Left forelimb (tissue), 1 donor: ENCODE measurements around the gene SUMO2.
"Not testable (repeated sequence)": the region's sequence is repeated elsewhere in the genome, so short reads cannot be mapped to it uniquely, and the experiment has no call there.

Experiments
- DNase-seq: peaks from one replicate; pipeline ENCODE4 v3.0.0-alpha.2; 2018; ENCODE audit warnings: low spot score

The SUMO2 gene

GRCh38 chr17:75181608-75182318 is 996 bp downstream of the SUMO2 start:
- DNase-seq = no peak

- DNase-seq = no peak
Measured at GRCh38 chr17:75181110-75181509, 1.6 kb downstream of the SUMO2 start.

DNA sequence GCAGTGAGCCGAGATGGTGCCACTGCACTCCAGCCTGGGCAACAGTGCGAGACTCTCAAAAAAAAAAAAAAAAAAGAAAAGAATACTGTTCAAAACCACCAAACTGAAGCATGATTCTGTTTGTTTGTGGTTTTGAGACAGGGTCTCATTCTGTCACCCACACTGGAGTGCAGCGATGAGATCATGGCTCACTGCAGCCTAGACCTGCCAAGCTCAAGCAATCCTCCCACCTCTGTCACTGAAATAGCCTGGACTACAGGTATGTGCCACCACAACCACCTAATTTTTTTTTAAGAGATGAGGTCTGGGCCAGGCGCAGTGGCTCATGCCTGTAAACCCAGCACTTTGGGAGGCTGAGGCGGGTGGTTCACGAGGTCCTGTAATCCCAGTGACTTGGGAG is 4.3 kb downstream of the SUMO2 start:
- no peak for DNase-seq

- DNase-seq = no peak
Measured at GRCh38 chr17:75176625-75177024, 6.1 kb downstream of the SUMO2 start.

GRCh38 chr17:75174996-75175395 is 7.8 kb downstream of the SUMO2 start:
- DNase-seq = no peak

GRCh38 chr17:75173526-75173925 is 9.2 kb downstream of the SUMO2 start:
- no peak for DNase-seq

DNA sequence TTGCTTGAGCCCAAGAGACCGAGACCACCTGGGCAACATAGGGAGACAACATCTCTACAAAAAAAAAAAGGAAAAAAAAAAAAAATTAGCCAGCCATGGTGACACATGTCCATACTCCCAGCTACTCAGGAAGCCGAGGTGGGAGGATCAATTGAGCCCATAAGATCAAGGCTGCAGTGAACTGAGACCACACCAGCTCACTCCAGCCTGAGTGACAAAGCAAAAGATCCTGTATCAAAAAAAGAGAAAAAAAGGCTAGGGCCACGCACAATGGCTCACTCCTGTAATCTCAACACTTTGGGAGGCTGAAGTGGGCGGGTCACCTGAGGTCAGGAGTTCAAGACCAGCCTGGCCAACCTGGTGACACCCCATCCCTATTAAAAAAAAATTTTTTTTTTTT is 13.8 kb downstream of the SUMO2 start:
- DNase-seq = no peak

DNA sequence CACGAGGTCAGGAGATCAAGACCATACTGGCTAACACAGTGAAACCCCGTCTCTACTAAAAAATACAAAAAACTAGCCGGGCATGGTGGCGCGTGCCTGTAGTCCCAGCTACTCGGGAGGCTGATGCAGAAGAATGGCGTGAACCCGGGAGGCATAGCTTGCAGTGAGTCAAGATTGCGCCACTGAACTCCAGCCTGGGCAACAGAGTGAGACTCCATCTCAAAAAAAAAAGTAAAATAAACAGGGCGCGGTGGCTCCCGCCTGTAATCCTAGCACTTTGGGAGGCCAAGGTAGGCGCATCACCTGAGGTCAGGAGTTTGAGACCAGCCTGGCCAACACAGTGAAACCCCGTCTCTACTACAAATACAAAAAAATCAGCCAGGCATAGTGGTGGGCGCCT is 18.2 kb downstream of the SUMO2 start:
- DNase-seq = not testable (repeated sequence)

- no peak for DNase-seq
Measured at GRCh38 chr17:75163074-75163473, 19.7 kb downstream of the SUMO2 start.

DNA sequence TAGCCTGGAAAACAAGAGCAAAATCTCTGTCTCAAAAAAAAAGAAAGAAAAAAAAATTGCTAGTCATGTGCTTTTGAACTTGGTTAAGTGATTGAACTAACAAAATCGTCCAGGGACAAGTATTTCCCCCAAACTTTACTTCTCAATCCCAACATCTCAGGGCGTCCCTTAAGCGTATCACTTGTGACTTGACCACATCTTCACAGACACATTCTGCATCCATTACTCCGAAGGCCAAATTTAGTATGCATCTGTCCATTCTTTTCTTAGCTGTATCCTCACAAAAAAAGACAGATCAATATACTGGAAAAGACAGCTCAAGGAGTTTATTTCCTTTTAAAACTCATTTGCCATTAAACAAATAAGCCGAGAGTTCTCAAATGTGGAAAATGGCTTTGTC is 22.5 kb downstream of the SUMO2 start:
- no peak for DNase-seq

DNA sequence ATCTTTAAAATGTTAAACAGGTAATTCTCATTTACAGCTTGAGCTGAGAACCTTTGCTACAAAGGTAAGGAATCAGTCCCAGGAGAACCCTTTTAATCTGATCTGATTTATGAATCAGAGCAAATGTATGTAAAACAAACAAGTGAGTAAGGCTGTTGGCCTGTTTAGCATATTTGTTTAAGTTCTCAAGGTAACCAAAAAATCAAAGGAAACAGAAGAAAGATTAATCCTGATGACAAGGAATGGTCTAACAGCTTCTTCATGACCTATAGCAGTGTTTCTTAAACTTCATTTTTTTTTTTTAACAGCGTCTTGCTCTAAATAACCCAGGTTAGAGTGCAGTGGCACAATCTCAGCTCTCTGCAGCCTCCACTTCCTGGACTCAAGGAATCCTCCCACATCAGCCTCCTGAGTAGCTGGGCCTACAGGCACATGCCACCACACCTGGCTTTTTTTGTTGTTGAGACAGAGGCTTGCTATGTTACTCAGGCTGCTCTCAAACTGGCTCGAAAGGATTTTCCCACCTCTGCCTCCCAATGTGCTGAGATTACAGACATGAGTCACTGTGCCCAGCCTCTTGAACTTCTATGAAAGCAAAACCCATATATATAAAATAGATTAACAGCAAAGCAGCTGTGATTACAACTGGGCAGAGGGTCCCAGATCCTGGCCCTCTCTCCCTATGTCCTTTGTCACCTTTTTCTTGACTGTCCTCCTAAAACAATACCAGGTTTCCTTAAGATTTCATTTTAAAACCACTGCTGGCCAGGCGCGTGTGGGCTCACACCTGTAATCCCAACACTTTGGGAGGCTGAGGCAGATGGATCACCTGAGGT is 23.3 kb downstream of the SUMO2 start:
- no peak for DNase-seq

DNA sequence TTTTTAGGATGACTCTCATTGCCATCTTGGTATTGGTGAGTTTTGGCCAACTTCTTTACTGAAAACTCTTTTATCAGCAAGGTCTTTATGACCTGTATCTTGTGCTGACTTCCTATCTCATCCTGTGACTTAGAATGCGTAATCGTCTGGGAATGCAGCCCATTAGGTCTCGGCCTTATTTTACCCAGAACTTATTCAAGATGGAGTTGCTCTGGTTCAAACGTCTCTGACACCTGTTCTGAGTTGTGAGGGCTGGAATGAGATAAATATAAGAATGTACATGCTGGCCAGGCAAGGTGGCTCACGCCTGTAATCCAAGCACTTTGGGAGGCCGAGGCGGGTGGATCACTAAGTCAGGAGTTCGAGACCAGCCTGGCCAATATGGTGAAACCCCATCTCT is 24.3 kb downstream of the SUMO2 start:
- not testable (repeated sequence) for DNase-seq

DNA sequence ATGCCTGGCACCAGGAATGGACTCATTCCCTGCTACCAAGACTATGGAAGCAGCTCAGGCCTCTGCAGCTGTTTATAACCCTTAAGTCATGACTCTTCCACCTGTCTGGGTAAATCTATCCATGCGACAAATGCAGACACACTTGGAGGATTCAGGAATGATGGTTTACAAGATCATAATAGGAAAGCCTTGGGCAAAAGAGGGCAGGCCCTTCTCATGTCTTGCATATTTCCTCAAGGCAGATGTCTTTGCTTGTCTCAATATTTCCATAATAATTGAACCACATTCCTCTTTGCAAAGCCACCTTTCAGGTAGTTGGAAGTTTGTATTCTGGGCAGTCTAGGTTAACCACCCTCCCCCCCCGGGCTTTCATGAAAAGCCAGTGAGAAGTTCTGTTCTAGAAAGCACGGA is 27.6 kb downstream of the SUMO2 start:
- no peak for DNase-seq

- peak; percentile 97 for DNase-seq
Measured at GRCh38 chr17:75154195-75155106, 28.3 kb downstream of the SUMO2 start, which contains the start of gene JPT1. JPT1 (minus strand) TSS chr17:75154512; CDS start chr17:75154397, 115 bp downstream.

GRCh38 chr17:75153780-75154194 is 29.0 kb downstream of the SUMO2 start:
- DNase-seq = no peak

DNA sequence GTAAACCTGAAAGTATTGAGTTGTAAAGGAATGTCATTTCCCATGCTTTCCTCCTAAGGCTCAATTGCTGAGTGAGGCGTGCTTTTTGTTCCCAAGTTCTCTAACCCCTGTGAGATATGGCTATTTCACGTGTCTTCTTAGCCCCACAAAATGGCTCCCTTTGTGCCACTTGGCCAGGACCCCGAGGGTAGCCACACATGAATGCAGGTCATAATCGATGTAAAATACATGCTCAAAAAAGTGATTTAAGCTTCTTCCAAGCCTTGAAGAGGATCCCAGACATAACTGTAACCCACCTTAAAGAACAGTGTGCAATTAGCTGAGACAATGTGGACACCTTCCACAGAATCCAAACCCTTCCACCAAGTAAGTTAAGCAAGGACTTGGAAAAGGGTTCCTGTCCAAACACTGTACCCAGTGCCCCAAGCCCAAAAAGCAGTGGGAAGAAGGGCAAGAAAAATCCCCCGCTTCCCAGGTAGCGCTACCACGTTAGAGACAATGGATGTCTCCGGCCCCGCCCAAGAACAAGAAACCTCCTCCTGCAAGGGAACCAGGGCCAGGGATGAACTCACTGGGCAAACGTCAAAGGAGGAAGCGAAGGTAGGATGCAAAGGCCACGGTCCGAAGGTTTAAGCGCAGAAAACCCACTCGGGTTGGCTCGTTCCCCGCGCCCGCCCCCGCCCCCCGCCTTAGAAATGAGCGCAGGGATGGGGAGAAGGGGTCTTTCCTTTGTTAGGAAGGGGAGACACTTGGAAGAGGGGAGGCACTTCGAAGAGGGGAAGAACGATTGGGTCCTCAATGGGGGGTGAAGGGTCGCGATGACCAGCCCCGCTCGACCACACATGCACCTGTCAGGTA is 29.6 kb downstream of the SUMO2 start:
- no peak for DNase-seq

- no peak for DNase-seq
Measured at GRCh38 chr17:75152523-75152921, 30.2 kb downstream of the SUMO2 start.

DNA sequence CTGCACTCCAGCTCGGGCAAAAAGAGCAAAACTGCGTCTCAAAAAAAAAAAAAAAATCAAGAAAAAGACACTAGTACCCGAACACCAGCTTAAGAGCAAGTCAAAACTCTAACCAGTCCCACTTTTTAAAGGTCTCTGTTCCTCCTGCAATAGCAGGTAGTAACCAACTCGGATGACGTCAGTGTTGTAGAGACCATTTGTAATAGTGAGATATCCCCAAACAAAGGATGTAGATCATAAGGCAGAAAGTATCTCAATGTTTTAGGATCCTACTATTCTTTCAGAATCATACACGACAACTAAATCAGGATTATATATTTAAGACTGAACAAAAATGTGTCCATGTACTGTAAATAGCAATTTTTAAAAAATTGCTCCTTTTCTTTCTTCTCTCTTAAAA is 30.8 kb downstream of the SUMO2 start:
- no peak for DNase-seq

- no peak for DNase-seq
Measured at GRCh38 chr17:75147878-75148546, 34.7 kb downstream of the SUMO2 start.

- no peak for DNase-seq
Measured at GRCh38 chr17:75146592-75146991, 36.2 kb downstream of the SUMO2 start.
